ENCODE data around the gene CELA2A. TPM values are rescaled to one million over a fixed set of nuclear protein-coding genes. Genes with fewer than 3 reads are reported as not detected.

CELA2A gene
- total RNA-seq, 1 donor from 2014 or later: not detected

Other genes starting within 250 kb of the CELA2A start
- not detected in 2 replicates for gene FHAD1, start 209.5 kb upstream of the CELA2A start, total RNA-seq
- 82.4 and 85.2 TPM in 2 replicates for gene EFHD2, start 46.8 kb upstream of the CELA2A start, total RNA-seq
- 0.34 and 0.64 TPM in 2 replicates for gene CTRC, start 18.3 kb upstream of the CELA2A start, total RNA-seq
- not detected in 2 replicates for gene CELA2B, start 19.4 kb downstream of the CELA2A start, total RNA-seq
- gene CASP9, start 67.5 kb downstream of the CELA2A start, total RNA-seq: 18.6 and 19.4 TPM in 2 replicates
- 10.9 and 18.7 TPM in 2 replicates for gene DNAJC16, start 70.1 kb downstream of the CELA2A start, total RNA-seq
- 30.1 and 32.5 TPM in 2 replicates for gene AGMAT, start 128.3 kb downstream of the CELA2A start, total RNA-seq
- gene DDI2, start 160.7 kb downstream of the CELA2A start, total RNA-seq: 46.4 and 47.7 TPM in 2 replicates
- 55.9 and 61.6 TPM in 2 replicates for gene PLEKHM2, start 227.6 kb downstream of the CELA2A start, total RNA-seq

Data from activated T-helper 2 cell treated with anti-CD3 and anti-CD28 coated beads, Interferon-gamma antibody, Interleukin-2, Interleukin-4, amounts not matched to agents 10 μg/mL and 5 μg/mL and 100 μg/mL, durations not matched to agents 14 hours and 24 hours and 36 hours (primary cell).